Endodermal cell (in vitro differentiated cells): ENCODE measurements around the gene EXOG. TPM values are rescaled to one million over a fixed set of nuclear protein-coding genes. Genes with fewer than 3 reads are reported as not detected.

Experiments
- DNase-seq: peaks from one replicate; pipeline ENCODE4 v3.0.0-alpha.2; 2017
- H3K27ac ChIP-seq: 2 replicates; pipeline ENCODE4 v1.5.1; 2013; ENCODE audit warnings: mild to moderate bottlenecking, low read depth, low read length, moderate library complexity
- H3K27me3 ChIP-seq: 2 replicates; pipeline ENCODE4 v1.6.1; 2013; ENCODE audit warnings: mild to moderate bottlenecking, low read length, moderate library complexity; ENCODE audit not compliant: insufficient read depth, control insufficient read depth, poor library complexity, severe bottlenecking
- H3K36me3 ChIP-seq: 2 replicates; pipeline ENCODE4 v1.7.0; 2013; ENCODE audit warnings: mild to moderate bottlenecking, low read length, moderate library complexity; ENCODE audit not compliant: control insufficient read depth, insufficient read depth
- H3K4me1 ChIP-seq: one replicate; pipeline ENCODE4 v1.7.0; 2013; ENCODE audit warnings: low read length; ENCODE audit not compliant: control insufficient read depth, insufficient read depth
- H3K4me3 ChIP-seq: 2 replicates; pipeline ENCODE4 v1.5.1; 2013; ENCODE audit warnings: mild to moderate bottlenecking, low read length, moderate library complexity
- H3K9ac ChIP-seq: 2 replicates; pipeline ENCODE4 v1.6.1; 2013; ENCODE audit warnings: mild to moderate bottlenecking, low read length, moderate library complexity; ENCODE audit not compliant: poor library complexity, severe bottlenecking; ENCODE audit errors: extremely low read depth
- H3K9me3 ChIP-seq: 2 replicates; pipeline ENCODE4 v1.6.1; 2013; ENCODE audit warnings: mild to moderate bottlenecking, low read length, moderate library complexity; ENCODE audit not compliant: control insufficient read depth
- H3K27ac Mint-ChIP-seq: 2 replicates; pipeline ENCODE4 v1.8.0; 2020; ENCODE audit warnings: mixed read lengths
- H3K27me3 Mint-ChIP-seq: 2 replicates; pipeline ENCODE4 v1.8.0; 2021; ENCODE audit warnings: mild to moderate bottlenecking, mixed read lengths; ENCODE audit not compliant: insufficient read depth
- H3K36me3 Mint-ChIP-seq: 2 replicates; pipeline ENCODE4 v1.8.0; 2020; ENCODE audit warnings: low read depth, mixed read lengths
- H3K4me1 Mint-ChIP-seq: 2 replicates; pipeline ENCODE4 v1.8.0; 2020; ENCODE audit warnings: mixed read lengths
- H3K4me3 Mint-ChIP-seq: 2 replicates; pipeline ENCODE4 v1.8.0; 2020; ENCODE audit warnings: mild to moderate bottlenecking, moderate library complexity, mixed read lengths
- H3K9me3 Mint-ChIP-seq: 2 replicates; pipeline ENCODE4 v1.8.0; 2020; ENCODE audit warnings: mild to moderate bottlenecking, mixed read lengths
- WGBS, 2 experiments: methylation state at CpG; one replicate each; pipeline versions ENCODE4 v1.1.5 to v1.1.7; 2013; ENCODE audit warnings: missing lambda C conversion rate in 2 of 2, mixed read lengths in 1 of 2; ENCODE audit not compliant: insufficient coverage in 1 of 2, insufficient read length in 1 of 2; 5-methylcytosine and 5-hydroxymethylcytosine counted together
- total RNA-seq, 2 donors: library from RNA; stranded (reverse); fragmentation: NEBNext Ultra II Directional in 1 of 2; extraction: Animal tissue kit (Norgen Biotek cat#: 25700) in 1 of 2; gene quantifications; 2 replicates in 1 of 2; 3 replicates in 1 of 2; pipeline ENCODE4 v1.2.1, GENCODE V29; 2021
- TF ChIP-seq, protein P1 (sequence below): fragments of 200-600 bp; sonication (generic); conservative IDR thresholded peaks from 2 replicates; pipeline ENCODE4 v1.5.0; 2021; ENCODE audit warnings: antibody characterized with exemption, mild to moderate bottlenecking

Gene EXOG
- total RNA-seq, 2 donors from 2014 or later, result 11.9 to 13.8 TPM

DNA sequence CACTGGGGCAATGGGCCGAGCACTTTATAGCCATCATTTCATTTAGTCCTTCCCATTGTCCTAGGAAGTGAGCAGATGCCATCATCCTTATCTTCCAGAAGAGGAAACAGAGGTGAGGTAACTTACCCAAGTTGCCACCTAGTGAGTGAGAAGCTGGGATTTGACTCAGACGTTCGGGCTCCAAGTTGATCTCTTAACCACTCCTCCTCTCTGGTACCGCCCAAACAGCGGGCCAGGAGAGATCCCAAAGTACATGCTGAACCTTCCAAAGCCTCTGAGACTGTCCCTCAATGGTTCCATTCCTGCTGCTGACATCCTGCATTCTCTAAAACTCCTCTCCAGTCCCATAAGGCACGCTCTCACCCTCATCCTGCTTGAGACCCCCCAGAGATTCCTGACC is 56.2 kb downstream of the EXOG start:
- H3K4me1 ChIP-seq, result no peaks in the 10 kb centered on the region
- Mint-ChIP-seq H3K27ac (no peak overlapping the region), H3K4me1 (peaks cover 7% of the 10 kb centered on the region), H3K27me3 (no peaks in the 10 kb centered on the region), H3K36me3 (peaks cover 3% of the 10 kb centered on the region), H3K4me3 (no peak overlapping the region), H3K9me3 (peaks cover 3% of the 10 kb centered on the region)
- no peaks in the 10 kb centered on the region for H3K27me3 ChIP-seq
- no peak overlapping the region for H3K4me3 ChIP-seq
- no peak overlapping the region for H3K27ac ChIP-seq
- 90 to 91% methylated on average over 5 to 6 of the region's 6 CpGs for WGBS, 2 experiments
- H3K9me3 ChIP-seq, result no peaks in the 10 kb centered on the region
- no peak overlapping the region for H3K9ac ChIP-seq
- TF ChIP-seq, protein P1, sequence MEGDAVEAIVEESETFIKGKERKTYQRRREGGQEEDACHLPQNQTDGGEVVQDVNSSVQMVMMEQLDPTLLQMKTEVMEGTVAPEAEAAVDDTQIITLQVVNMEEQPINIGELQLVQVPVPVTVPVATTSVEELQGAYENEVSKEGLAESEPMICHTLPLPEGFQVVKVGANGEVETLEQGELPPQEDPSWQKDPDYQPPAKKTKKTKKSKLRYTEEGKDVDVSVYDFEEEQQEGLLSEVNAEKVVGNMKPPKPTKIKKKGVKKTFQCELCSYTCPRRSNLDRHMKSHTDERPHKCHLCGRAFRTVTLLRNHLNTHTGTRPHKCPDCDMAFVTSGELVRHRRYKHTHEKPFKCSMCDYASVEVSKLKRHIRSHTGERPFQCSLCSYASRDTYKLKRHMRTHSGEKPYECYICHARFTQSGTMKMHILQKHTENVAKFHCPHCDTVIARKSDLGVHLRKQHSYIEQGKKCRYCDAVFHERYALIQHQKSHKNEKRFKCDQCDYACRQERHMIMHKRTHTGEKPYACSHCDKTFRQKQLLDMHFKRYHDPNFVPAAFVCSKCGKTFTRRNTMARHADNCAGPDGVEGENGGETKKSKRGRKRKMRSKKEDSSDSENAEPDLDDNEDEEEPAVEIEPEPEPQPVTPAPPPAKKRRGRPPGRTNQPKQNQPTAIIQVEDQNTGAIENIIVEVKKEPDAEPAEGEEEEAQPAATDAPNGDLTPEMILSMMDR, result no peak
- no peaks in the 10 kb centered on the region for H3K36me3 ChIP-seq
- peak; percentile 12 for DNase-seq

DNA sequence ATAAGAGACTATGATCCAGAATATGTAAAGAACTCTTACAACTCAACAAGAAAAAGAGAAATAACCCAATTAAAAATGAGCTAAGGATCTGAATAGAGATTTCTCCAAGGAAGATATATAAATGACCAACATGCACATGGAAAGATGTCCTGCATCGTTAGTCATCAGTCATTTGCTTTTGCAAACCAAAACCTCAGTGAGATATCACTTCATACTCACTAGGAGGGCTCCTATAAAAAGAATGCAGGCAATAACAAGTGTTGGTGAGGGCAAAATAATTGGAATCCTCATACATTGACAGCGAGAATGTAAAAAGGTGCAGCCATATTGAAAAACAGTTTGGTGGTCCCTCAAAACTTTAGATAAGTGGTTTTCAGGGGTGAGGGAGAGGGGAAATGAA is 56.9 kb downstream of the EXOG start:
- no peak overlapping the region for H3K4me3 Mint-ChIP-seq
- H3K36me3 ChIP-seq, result no peaks in the 10 kb centered on the region
- TF ChIP-seq, protein P1, result no peak
- H3K27me3 ChIP-seq, result no peaks in the 10 kb centered on the region
- no peaks in the 10 kb centered on the region for H3K4me1 ChIP-seq
- H3K9me3 ChIP-seq, result no peaks in the 10 kb centered on the region
- WGBS, 2 experiments, result 88 to 90% methylated on average over 2 of the region's 2 CpGs
- H3K9me3 Mint-ChIP-seq, result peaks cover 3% of the 10 kb centered on the region
- no peak overlapping the region for H3K27ac ChIP-seq
- no peak for DNase-seq
- no peak overlapping the region for H3K27ac Mint-ChIP-seq
- no peak overlapping the region for H3K4me3 ChIP-seq
- H3K36me3 Mint-ChIP-seq, result peaks cover 3% of the 10 kb centered on the region
- H3K4me1 Mint-ChIP-seq, result peaks cover 6% of the 10 kb centered on the region
- H3K27me3 Mint-ChIP-seq, result no peaks in the 10 kb centered on the region
- H3K9ac ChIP-seq, result no peak overlapping the region

DNA sequence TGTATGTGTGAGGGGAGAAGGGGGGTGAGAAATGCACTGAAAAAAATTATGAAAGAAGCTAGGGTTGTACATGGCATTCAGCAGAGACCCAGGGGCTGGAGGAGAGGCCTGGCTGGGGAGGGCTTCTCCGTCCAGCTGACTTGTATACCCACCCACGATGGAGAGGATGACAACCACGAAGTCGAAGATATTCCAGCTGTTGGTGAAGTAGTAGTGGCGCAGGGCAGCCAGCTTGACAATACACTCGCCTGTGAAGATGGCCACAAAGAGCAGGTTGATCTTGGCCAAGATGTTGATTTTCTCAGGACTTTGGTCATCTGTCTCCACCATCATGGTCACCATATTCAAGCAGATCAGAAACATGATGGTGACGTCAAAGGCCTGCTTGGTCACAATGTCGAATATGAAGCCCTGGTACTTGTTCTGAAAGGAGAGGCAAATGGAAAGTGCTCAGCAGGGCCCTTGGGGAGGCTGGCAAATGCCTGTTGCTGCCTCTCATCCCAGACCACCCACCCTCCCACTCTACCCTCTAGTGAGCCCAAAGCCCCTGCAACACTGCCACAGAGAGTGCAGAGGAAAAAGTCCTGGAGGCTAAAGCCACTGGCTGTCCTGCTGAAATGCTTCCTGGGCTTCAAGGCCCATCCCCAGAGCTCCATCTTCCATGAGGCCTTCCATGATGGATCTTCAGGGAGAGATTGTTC is 58.1 kb downstream of the EXOG start:
- 90 to 95% methylated on average over 6 to 8 of the region's 8 CpGs for WGBS, 2 experiments
- no peaks in the 10 kb centered on the region for H3K27me3 Mint-ChIP-seq

More for the DNA sequence above, 58.1 kb downstream of the EXOG start:
- Histone ChIP-seq H3K4me1 (no peaks in the 10 kb centered on the region), H3K4me3 (no peak overlapping the region), H3K27ac (no peak overlapping the region), H3K9me3 (no peaks in the 10 kb centered on the region), H3K9ac (no peak overlapping the region), H3K27me3 (no peaks in the 10 kb centered on the region), H3K36me3 (no peaks in the 10 kb centered on the region)
- Mint-ChIP-seq H3K9me3 (peaks cover 3% of the 10 kb centered on the region), H3K4me3 (no peak overlapping the region), H3K27ac (no peak overlapping the region), H3K4me1 (no peaks in the 10 kb centered on the region), H3K36me3 (peaks cover 3% of the 10 kb centered on the region)
- DNase-seq, result peak; percentile 7
- TF ChIP-seq, protein P1, result no peak
